Sigmoid colon (tissue), 7 donors: ENCODE results near the gene GBA2. TPM values are rescaled to one million over a fixed set of nuclear protein-coding genes. Genes with fewer than 3 reads are reported as not detected.

Source experiments
- DNase-seq: peaks from one replicate; pipeline ENCODE4 v3.0.0-alpha.2; 2019
- H3K27ac ChIP-seq, 4 donors: fragments of 200-600 bp; sonication (generic); one replicate each; pipeline ENCODE4 v1.5.1; 2016 to 2019; ENCODE audit warnings: mild to moderate bottlenecking in 1 of 4
- H3K27me3 ChIP-seq, 3 donors: fragments of 200-600 bp; sonication (generic); one replicate each; pipeline ENCODE4 v1.5.1; 2019; ENCODE audit warnings: mild to moderate bottlenecking in 1 of 3
- H3K36me3 ChIP-seq, 4 donors: fragments of 200-600 bp; sonication (generic); one replicate each; pipeline ENCODE4 v1.5.1; 2016 to 2019
- H3K4me1 ChIP-seq, 4 donors: fragments of 200-600 bp; sonication (generic); one replicate each; pipeline ENCODE4 v1.5.1; 2017 to 2019
- H3K4me3 ChIP-seq, 4 donors: fragments of 200-600 bp; sonication (generic); one replicate each; pipeline ENCODE4 v1.5.1; 2017 to 2019; ENCODE audit warnings: mild to moderate bottlenecking in 2 of 4, moderate library complexity in 1 of 4
- H3K9me3 ChIP-seq, 4 donors: fragments of 200-600 bp in 3 of 4; sonication (generic) in 3 of 4; one replicate each; pipeline versions ENCODE4 v1.5.1 to v1.6.1; 2013 to 2019
- EP300 ChIP-seq, 4 donors: sonication (generic); formaldehyde crosslinking; IDR thresholded peaks; one replicate each; pipeline ENCODE4 v1.6.1; 2017; ENCODE audit warnings: antibody characterized with exemption in 4 of 4
- POLR2A ChIP-seq, 2 donors: fragments of 450-650 bp; IDR thresholded peaks; one replicate each; pipeline ENCODE4 v1.6.1; 2016; ENCODE audit warnings: antibody characterized with exemption in 2 of 2, mild to moderate bottlenecking in 2 of 2, moderate library complexity in 2 of 2
- POLR2AphosphoS5 ChIP-seq, 4 donors: sonication (generic); formaldehyde crosslinking; IDR thresholded peaks; one replicate each; pipeline ENCODE4 v1.6.1; 2017; ENCODE audit warnings: antibody characterized with exemption in 4 of 4
- WGBS, 2 donors: extraction: QIAGEN DNeasy Blood & Tissue Kit; methylation state at CpG; one replicate each; pipeline ENCODE4 v1.1.7; 2013; 5-methylcytosine and 5-hydroxymethylcytosine counted together
- intact Hi-C: fragments of 100-400 bp; cut with DNase I; formaldehyde crosslinking; loops from one replicate; pipeline ENCODE4 v1.15.1; 2023
- polyA plus RNA-seq, 3 donors: library from polyadenylated mRNA; stranded (reverse); fragments of 200-250 nt; gene quantifications; one replicate each; pipeline ENCODE4 v1.2.3, GENCODE V29; 2013
- total RNA-seq, 4 donors: library from RNA; depleted of rRNA; stranded (reverse); fragments of >200 nt; gene quantifications; one replicate each; pipeline ENCODE4 v1.1.0, GENCODE V29; 2016
- TF ChIP-seq, protein P1 (sequence below), 4 experiments: fragments of 450-650 bp in 3 of 4; fragments of 200-600 bp in 1 of 4; IDR thresholded peaks; one replicate each; pipeline ENCODE4 v1.5.1; 2016 to 2019; ENCODE audit warnings: antibody characterized with exemption in 4 of 4, mild to moderate bottlenecking in 3 of 4, moderate library complexity in 2 of 4
- donor health status: healthy with polysubstance abuse.
- donor health status: Bipolar disorder and iron deficiency.
- donor health status: healthy.

GBA2 gene
- total and polyA plus RNA-seq, 7 donors = 34.8 to 91.7 (median 58.5) TPM

- Histone ChIP-seq H3K27ac (peak overlapping the region in 3 of 4 donors; percentile 1 to 41 (median 5)), H3K4me3 (no peak overlapping the region), H3K36me3 (peaks cover 94 to 100% (median 98%) of the 10 kb centered on the region in 4 donors), H3K9me3 (no peaks in the 10 kb centered on the region), H3K27me3 (no peaks in the 10 kb centered on the region), H3K4me1 (peaks cover 0 to 6% (median 0%) of the 10 kb centered on the region in 4 donors)
- WGBS, 2 donors = 79 to 91% methylated on average over 15 of the region's 15 CpGs
- no peak for TF ChIP-seq POLR2A (IDR thresholded peaks at IDR 0.05)
- TF ChIP-seq EP300 (IDR thresholded peaks at IDR 0.05) = no peak
- TF ChIP-seq, protein P1, sequence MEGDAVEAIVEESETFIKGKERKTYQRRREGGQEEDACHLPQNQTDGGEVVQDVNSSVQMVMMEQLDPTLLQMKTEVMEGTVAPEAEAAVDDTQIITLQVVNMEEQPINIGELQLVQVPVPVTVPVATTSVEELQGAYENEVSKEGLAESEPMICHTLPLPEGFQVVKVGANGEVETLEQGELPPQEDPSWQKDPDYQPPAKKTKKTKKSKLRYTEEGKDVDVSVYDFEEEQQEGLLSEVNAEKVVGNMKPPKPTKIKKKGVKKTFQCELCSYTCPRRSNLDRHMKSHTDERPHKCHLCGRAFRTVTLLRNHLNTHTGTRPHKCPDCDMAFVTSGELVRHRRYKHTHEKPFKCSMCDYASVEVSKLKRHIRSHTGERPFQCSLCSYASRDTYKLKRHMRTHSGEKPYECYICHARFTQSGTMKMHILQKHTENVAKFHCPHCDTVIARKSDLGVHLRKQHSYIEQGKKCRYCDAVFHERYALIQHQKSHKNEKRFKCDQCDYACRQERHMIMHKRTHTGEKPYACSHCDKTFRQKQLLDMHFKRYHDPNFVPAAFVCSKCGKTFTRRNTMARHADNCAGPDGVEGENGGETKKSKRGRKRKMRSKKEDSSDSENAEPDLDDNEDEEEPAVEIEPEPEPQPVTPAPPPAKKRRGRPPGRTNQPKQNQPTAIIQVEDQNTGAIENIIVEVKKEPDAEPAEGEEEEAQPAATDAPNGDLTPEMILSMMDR (IDR thresholded peaks at IDR 0.05) = no peak
- no peak for TF ChIP-seq POLR2AphosphoS5 (IDR thresholded peaks at IDR 0.05)
- peak; percentile 60 for DNase-seq
- intact Hi-C loops = no loop called here
These were observed 30.1 kb downstream of the GBA2 start for GRCh38 chr9:35718721-35719511.

DNA sequence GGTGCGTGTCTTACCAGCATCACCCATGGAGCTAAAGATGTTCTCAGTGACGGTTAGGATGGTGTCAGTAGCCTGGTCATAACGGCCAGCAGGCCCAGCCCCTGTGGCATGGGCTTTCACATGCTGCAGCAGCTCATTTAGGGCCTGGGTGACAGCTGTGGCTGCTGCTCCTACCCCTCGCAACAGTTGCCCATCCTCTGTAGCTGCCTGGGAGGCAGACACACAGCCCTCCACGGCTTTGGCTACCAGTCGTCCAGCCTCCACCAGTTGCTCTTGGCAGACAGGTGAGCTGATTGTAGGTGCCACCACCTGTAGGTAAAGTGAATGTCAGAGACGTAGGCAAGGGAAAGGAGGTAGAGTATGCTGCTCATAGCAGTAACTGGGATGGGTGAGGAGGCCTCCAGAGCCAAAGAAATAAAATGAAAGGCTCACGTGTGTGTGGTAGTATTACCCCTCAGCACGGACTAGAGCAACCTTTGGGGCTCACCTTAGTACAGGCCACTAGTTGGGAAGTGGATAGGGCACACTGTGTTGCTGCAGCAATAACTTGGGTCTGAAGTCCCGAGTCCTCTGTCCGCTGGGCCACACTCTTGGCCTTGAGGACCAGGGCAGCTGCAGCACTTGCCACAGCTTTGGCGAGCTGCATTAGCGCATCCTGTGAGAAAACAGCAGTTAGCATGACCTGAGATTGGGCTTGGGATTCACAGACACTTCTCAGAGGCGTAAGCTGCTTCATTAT lies 31.7 kb downstream of the GBA2 start:
- peak overlapping the region in 3 of 4 donors; percentile 50 to 69 (median 57) for H3K27ac ChIP-seq
- H3K4me1 ChIP-seq = peaks cover 0 to 6% (median 0%) of the 10 kb centered on the region in 4 donors
- no peaks in the 10 kb centered on the region for H3K27me3 ChIP-seq
- DNase-seq = peak; percentile 44
- H3K36me3 ChIP-seq = peaks cover 90 to 100% (median 98%) of the 10 kb centered on the region in 4 donors
- H3K9me3 ChIP-seq = no peaks in the 10 kb centered on the region
- intact Hi-C loops = no loop called here
- H3K4me3 ChIP-seq = no peak overlapping the region
- 93 to 95% methylated on average over 14 of the region's 14 CpGs for WGBS, 2 donors
- TF ChIP-seq EP300 (IDR thresholded peaks at IDR 0.05) = no peak

DNA sequence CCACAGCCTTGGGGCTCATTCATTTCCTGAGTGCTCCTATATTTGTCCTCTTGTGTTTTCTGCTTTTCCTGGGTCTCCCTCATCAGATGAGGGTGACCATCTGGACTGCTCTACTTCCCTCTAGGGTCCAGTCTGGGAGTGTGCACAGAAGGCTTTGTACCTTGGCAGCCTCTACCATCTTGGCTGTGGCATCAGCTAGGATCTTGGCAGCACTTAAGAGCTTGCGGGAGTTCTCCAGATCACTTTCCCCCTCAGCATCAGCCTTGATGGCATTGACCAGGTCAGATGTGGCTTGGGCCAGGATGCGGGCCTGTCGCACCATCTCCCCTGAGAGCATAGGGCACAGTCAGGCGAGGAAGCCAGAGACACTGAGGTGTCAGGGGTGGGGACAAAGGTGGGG lies 32.8 kb downstream of the GBA2 start:
- Histone ChIP-seq H3K4me1 (peaks cover 0 to 6% (median 0%) of the 10 kb centered on the region in 4 donors), H3K4me3 (no peak overlapping the region), H3K27me3 (no peaks in the 10 kb centered on the region), H3K36me3 (peaks cover 90 to 100% (median 98%) of the 10 kb centered on the region in 4 donors), H3K9me3 (no peaks in the 10 kb centered on the region), H3K27ac (peak overlapping the region; percentile 50 to 69 (median 59))
- peak; percentile 74 for DNase-seq
- TF ChIP-seq EP300 (IDR thresholded peaks at IDR 0.05) (no peak), POLR2A (IDR thresholded peaks at IDR 0.05) (no peak), POLR2AphosphoS5 (IDR thresholded peaks at IDR 0.05) (peak in 2 of 4 donors; percentile 38 to 53)
- TF ChIP-seq, protein P1 (IDR thresholded peaks at IDR 0.05) = peak in 1 of 4 experiments; percentile 34
- intact Hi-C loops = no loop called here
- WGBS, 2 donors = 92 to 96% methylated on average over 4 of the region's 4 CpGs

DNA sequence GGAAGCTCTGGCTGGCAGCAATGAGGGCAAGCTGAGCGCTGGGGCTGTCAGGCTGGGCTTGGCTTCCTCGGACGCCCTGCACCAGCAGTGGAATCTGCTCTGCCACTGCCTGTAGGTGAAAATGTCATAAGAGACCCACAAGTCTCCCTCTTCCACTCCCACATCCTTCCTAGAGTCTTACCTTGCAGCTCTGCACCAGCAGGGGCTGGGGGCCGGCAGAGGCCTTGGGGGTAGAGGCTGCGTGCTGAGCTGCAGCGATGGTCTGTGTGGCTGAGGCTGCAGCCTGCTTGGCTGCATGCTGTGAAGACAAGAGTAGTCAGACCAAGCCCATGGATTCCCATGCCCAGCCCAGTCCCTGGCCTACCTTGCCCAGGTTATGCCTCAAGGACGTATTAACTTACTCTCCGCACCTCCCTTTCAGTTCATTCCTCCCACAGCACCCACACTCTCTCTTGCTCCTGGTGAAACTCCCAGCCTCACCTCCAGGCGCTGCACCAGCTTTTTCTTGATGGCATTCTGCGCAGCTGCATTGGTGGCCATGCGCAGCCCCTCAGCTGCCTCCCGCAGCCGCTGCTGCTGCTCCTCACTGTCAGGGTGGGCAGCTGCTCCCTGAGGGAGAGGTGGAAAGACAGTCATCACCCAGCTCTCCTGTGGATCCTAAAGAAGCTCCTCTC lies 34.3 kb downstream of the GBA2 start:
- H3K27me3 ChIP-seq = no peaks in the 10 kb centered on the region
- no peaks in the 10 kb centered on the region for H3K9me3 ChIP-seq
- DNase-seq = peak; percentile 29
- WGBS, 2 donors = 97% methylated on average over 13 of the region's 13 CpGs
- intact Hi-C loops = no loop called here
- no peak for TF ChIP-seq POLR2A (IDR thresholded peaks at IDR 0.05)
- TF ChIP-seq EP300 (IDR thresholded peaks at IDR 0.05) = no peak
- TF ChIP-seq, protein P1 (IDR thresholded peaks at IDR 0.05) = no peak
- no peak for TF ChIP-seq POLR2AphosphoS5 (IDR thresholded peaks at IDR 0.05)
- H3K4me3 ChIP-seq = no peak overlapping the region
- H3K27ac ChIP-seq = peak overlapping the region; percentile 50 to 69 (median 56)
- peaks cover 89 to 100% (median 94%) of the 10 kb centered on the region in 4 donors for H3K36me3 ChIP-seq
- peaks cover 0 to 6% (median 0%) of the 10 kb centered on the region in 4 donors for H3K4me1 ChIP-seq
